ENCODE results near the gene CHMP1A. TPM values are rescaled to one million over a fixed set of nuclear protein-coding genes. Genes with fewer than 3 reads are reported as not detected.

Gene CHMP1A
- 100 to 1,000 TPM in 1 of 4 donors, 10 to 100 TPM in 3; 71.8 to 125 (median 86.6) TPM for total RNA-seq

GRCh38 chr16:89657442-89658220 is at the start of gene CHMP1A, which contains the start of gene SPATA33:
Gene CHMP1A, minus strand, starts transcription at chr16:89657708. Its CDS starts 120 bp downstream, at chr16:89657588.
Gene SPATA33, plus strand, starts transcription at chr16:89657836. Its CDS starts 76 bp downstream, at chr16:89657912.
- WGBS = 0% methylated on average over 3 of the region's 99 CpGs
- Histone ChIP-seq H3K4me3 (peak within 1 kb of the TSS; percentile 75), H3K27me3 (no peaks in the 10 kb centered on the region), H3K9me3 (no peaks in the 10 kb centered on the region), H3K27ac (peak within 1 kb of the TSS; percentile 68), H3K36me3 (peaks cover 27% of the 10 kb centered on the region), H3K4me1 (peaks cover 26% of the 10 kb centered on the region)
- peak; percentile 93 to 94 for DNase-seq (ENCODE audit: low spot score in 2 of 2)
- TF ChIP-seq POLR2AphosphoS5 (IDR thresholded peaks at IDR 0.05) = peak; percentile 56 to 86 (median 73)
- TF ChIP-seq POLR2A (IDR thresholded peaks at IDR 0.05) = peak in 1 of 2 donors; percentile 34
- no peak for TF ChIP-seq EP300 (IDR thresholded peaks at IDR 0.05)

GRCh38 chr16:89706518-89707260 is 49.2 kb upstream of the CHMP1A start:
- no peak overlapping the region for H3K4me3 ChIP-seq
- H3K27me3 ChIP-seq = no peaks in the 10 kb centered on the region
- DNase-seq (ENCODE audit: low spot score in 2 of 2) = no peak
- H3K9me3 ChIP-seq = no peaks in the 10 kb centered on the region
- TF ChIP-seq EP300 (IDR thresholded peaks at IDR 0.05) (no peak), CTCF (IDR thresholded peaks at IDR 0.05) (no peak), POLR2AphosphoS5 (IDR thresholded peaks at IDR 0.05) (no peak), POLR2A (IDR thresholded peaks at IDR 0.05) (no peak)
- H3K27ac ChIP-seq = no peak overlapping the region
- H3K4me1 ChIP-seq = peaks cover 18% of the 10 kb centered on the region
- H3K36me3 ChIP-seq = no peaks in the 10 kb centered on the region
- 75% methylated on average over 7 of the region's 14 CpGs for WGBS

GRCh38 chr16:89705006-89705405 is 47.5 kb upstream of the CHMP1A start:
- H3K4me1 ChIP-seq = peaks cover 30% of the 10 kb centered on the region
- H3K36me3 ChIP-seq = no peaks in the 10 kb centered on the region
- no peaks in the 10 kb centered on the region for H3K27me3 ChIP-seq
- no peak for DNase-seq (ENCODE audit: low spot score in 2 of 2)
- no peaks in the 10 kb centered on the region for H3K9me3 ChIP-seq
- H3K4me3 ChIP-seq = no peak overlapping the region
- H3K27ac ChIP-seq = no peak overlapping the region
- TF ChIP-seq POLR2A (IDR thresholded peaks at IDR 0.05) (no peak), CTCF (IDR thresholded peaks at IDR 0.05) (no peak), POLR2AphosphoS5 (IDR thresholded peaks at IDR 0.05) (no peak), EP300 (IDR thresholded peaks at IDR 0.05) (no peak)
- 73% methylated on average over 15 of the region's 15 CpGs for WGBS

GRCh38 chr16:89704281-89704680 is 46.8 kb upstream of the CHMP1A start:
- Histone ChIP-seq H3K9me3 (no peaks in the 10 kb centered on the region), H3K4me1 (peaks cover 37% of the 10 kb centered on the region), H3K4me3 (no peak overlapping the region), H3K36me3 (no peaks in the 10 kb centered on the region), H3K27ac (no peak overlapping the region), H3K27me3 (no peaks in the 10 kb centered on the region)
- no peak for DNase-seq (ENCODE audit: low spot score in 2 of 2)
- WGBS = 78% methylated on average over 13 of the region's 13 CpGs
- TF ChIP-seq EP300 (IDR thresholded peaks at IDR 0.05) = no peak

- H3K27me3 ChIP-seq = no peaks in the 10 kb centered on the region
- H3K4me3 ChIP-seq = peak within 1 kb of the TSS; percentile 81
- no peak for TF ChIP-seq EP300 (IDR thresholded peaks at IDR 0.05)
- peak in 1 of 3 donors; percentile 5 for TF ChIP-seq POLR2AphosphoS5 (IDR thresholded peaks at IDR 0.05)
- peak; percentile 57 to 68 for TF ChIP-seq POLR2A (IDR thresholded peaks at IDR 0.05)
- TF ChIP-seq CTCF (IDR thresholded peaks at IDR 0.05) = no peak
- H3K27ac ChIP-seq = peak within 1 kb of the TSS; percentile 76
- no peaks in the 10 kb centered on the region for H3K9me3 ChIP-seq
- peaks cover 14% of the 10 kb centered on the region for H3K36me3 ChIP-seq
- peak; percentile 93 to 94 for DNase-seq (ENCODE audit: low spot score in 2 of 2)
- H3K4me1 ChIP-seq = peaks cover 31% of the 10 kb centered on the region
- WGBS = under 1% methylated on average over 30 of the region's 97 CpGs
Observed at GRCh38 chr16:89701425-89702406, 44.2 kb upstream of the CHMP1A start, which contains the start of gene SPATA2L. Gene SPATA2L, minus strand, starts transcription at chr16:89701705. Its CDS starts 473 bp downstream, at chr16:89701232.

Data from suprapubic skin (tissue), 4 donors.